Amygdala (tissue), 56 donors: ENCODE data around the gene MYCL.

ENCODE experiments used
- DNase-seq, 56 donors: peaks; one replicate each; lab custom pipeline; 2025; lab: John Stamatoyannopoulos, UW

MYCL gene

GRCh38 chr1:39859859-39860812 lies 41.6 kb downstream of the MYCL start:
- no peak for DNase-seq

- no peak for DNase-seq
These were observed 43.4 kb downstream of the MYCL start for GRCh38 chr1:39858315-39858714.

GRCh38 chr1:39857126-39857878 lies 44.4 kb downstream of the MYCL start:
- DNase-seq: no peak

- no peak for DNase-seq
These were observed 47.0 kb downstream of the MYCL start for GRCh38 chr1:39854738-39855137.

GRCh38 chr1:39854314-39854713 lies 47.4 kb downstream of the MYCL start:
- no peak for DNase-seq

GRCh38 chr1:39852876-39853275 lies 48.8 kb downstream of the MYCL start:
- no peak for DNase-seq

- DNase-seq: no peak
These were observed 49.4 kb downstream of the MYCL start for GRCh38 chr1:39852214-39852791.

- no peak for DNase-seq
These were observed 51.0 kb downstream of the MYCL start for GRCh38 chr1:39850606-39851216.

GRCh38 chr1:39849203-39849602 lies 52.5 kb downstream of the MYCL start:
- DNase-seq: no peak

GRCh38 chr1:39847940-39848339 lies 53.8 kb downstream of the MYCL start:
- no peak for DNase-seq

GRCh38 chr1:39846796-39847195 lies 54.9 kb downstream of the MYCL start:
- DNase-seq: no peak

GRCh38 chr1:39845569-39846566 lies 55.8 kb downstream of the MYCL start:
- DNase-seq: peak in 53 of 56 donors; percentile 7 to 87 (median 58)
